ENCODE measurements around the gene PKN2.

PKN2 gene

GRCh38 chr1:88753506-88753905 is 69.4 kb downstream of the PKN2 start:
- Histone ChIP-seq H3K9me3 (replicated peaks in 1 of 11) (0 out of 22 replicates have a peak, but pooled peaks cover 0 to 4% (median 0%) of the 10 kb centered on the region in 11 experiments), H4K20me1 (peaks cover 0 to 12% (median 0%) of the 10 kb centered on the region in 11 experiments; a peak in 3 of 22 replicates), H3K9ac (no peak overlapping the region), H3K27ac (no peak overlapping the region), H3K27me3 (no peaks in the 10 kb centered on the region), H3K36me3 (peaks cover 26 to 80% (median 42%) of the 10 kb centered on the region in 11 experiments), H3K4me2 (no peak overlapping the region), H3K4me1 (peaks cover 0 to 9% (median 0%) of the 10 kb centered on the region in 10 experiments; a peak in 4 of 20 replicates), H3K4me3 (no peak overlapping the region)
- TF ChIP-seq Cebpa-rat (IDR thresholded peaks at IDR 0.05), result no peak

DNA sequence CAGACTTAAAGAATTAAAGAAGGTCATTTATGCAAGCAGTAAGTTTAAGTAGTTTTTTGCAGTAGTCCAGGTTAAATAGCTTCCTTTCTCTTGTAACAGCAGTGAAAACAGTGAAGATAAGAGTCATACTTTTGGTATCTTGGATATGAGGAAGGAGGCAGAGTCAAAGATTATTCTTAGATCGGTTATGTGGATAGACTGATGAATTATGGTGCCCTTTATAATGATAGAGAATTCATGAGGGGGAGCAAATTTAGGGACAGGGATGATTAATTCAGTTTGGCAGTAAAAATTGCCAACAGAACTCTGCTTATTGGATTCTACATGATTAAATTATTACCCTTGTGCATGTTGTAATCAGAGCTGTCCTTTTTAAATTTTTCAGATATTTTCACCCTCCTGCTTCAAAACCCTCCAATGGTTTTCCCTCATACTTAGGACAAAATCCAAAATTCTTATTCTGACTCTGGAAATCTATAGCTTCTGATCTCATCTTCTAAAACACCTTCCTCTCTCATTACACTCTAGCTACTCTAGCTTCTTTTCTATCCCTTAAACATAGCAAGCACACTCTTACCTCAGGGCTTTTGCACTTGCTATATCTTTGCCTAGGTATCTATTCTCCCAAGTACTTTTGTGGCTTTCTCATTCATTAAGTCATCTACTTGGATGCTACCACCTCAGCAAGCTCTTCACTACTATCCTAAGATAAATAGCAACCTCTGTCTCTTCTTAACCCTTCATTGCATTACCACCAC is 79.8 kb downstream of the PKN2 start:
- H3K27me3 ChIP-seq, result no peaks in the 10 kb centered on the region
- H3K36me3 ChIP-seq, result peaks cover 54 to 90% (median 79%) of the 10 kb centered on the region in 11 experiments
- peaks cover 0 to 70% (median 13%) of the 10 kb centered on the region in 11 experiments; a peak in 11 of 22 replicates for H4K20me1 ChIP-seq
- no peak for TF ChIP-seq Cebpa-rat (IDR thresholded peaks at IDR 0.05)
- no peak overlapping the region for H3K4me3 ChIP-seq
- H3K4me1 ChIP-seq, result no peaks in the 10 kb centered on the region
- H3K27ac ChIP-seq, result no peak overlapping the region
- no peaks in the 10 kb centered on the region for H3K9me3 ChIP-seq (replicated peaks in 1 of 11)
- H3K9ac ChIP-seq, result no peak overlapping the region
- H3K4me2 ChIP-seq, result no peak overlapping the region

DNA sequence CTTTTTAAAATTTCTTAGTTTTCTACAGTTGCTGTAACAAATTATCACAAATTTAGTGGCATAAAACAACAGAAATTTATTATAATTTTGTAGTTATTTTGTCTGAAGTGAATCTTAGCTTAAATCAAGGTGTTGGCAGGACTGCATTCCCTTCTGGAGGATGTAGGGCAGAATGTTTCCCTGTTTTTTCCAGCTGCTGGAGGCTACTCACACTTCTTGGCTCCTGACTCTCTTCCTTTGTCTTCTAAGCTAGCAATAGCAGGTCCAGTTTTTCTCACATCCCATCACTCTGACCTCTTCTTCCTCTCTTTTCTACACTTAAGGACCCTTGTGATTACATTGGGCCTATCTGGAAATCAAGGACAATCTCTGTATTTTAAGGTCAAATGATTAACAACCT is 84.1 kb downstream of the PKN2 start:
- no peaks in the 10 kb centered on the region for H3K4me1 ChIP-seq
- no peak for TF ChIP-seq Cebpa-rat (IDR thresholded peaks at IDR 0.05)
- no peaks in the 10 kb centered on the region for H3K27me3 ChIP-seq
- no peak overlapping the region for H3K4me3 ChIP-seq
- H3K9ac ChIP-seq, result no peak overlapping the region
- no peak overlapping the region for H3K4me2 ChIP-seq
- peaks cover 0 to 56% (median 13%) of the 10 kb centered on the region in 11 experiments; a peak in 12 of 22 replicates for H4K20me1 ChIP-seq
- no peak overlapping the region for H3K27ac ChIP-seq
- no peaks in the 10 kb centered on the region; a peak in 1 of 22 replicates for H3K9me3 ChIP-seq (replicated peaks in 1 of 11)
- peaks cover 57 to 88% (median 79%) of the 10 kb centered on the region in 11 experiments for H3K36me3 ChIP-seq

GRCh38 chr1:88768816-88769215 is 84.7 kb downstream of the PKN2 start:
- Histone ChIP-seq H3K4me3 (no peak overlapping the region), H3K9me3 (replicated peaks in 1 of 11) (no peaks in the 10 kb centered on the region; a peak in 1 of 22 replicates), H3K4me1 (no peaks in the 10 kb centered on the region), H4K20me1 (peaks cover 0 to 53% (median 13%) of the 10 kb centered on the region in 11 experiments; a peak in 12 of 22 replicates), H3K9ac (no peak overlapping the region), H3K4me2 (no peak overlapping the region), H3K27me3 (no peaks in the 10 kb centered on the region), H3K27ac (no peak overlapping the region), H3K36me3 (peaks cover 57 to 88% (median 82%) of the 10 kb centered on the region in 11 experiments)
- no peak for TF ChIP-seq Cebpa-rat (IDR thresholded peaks at IDR 0.05)

DNA sequence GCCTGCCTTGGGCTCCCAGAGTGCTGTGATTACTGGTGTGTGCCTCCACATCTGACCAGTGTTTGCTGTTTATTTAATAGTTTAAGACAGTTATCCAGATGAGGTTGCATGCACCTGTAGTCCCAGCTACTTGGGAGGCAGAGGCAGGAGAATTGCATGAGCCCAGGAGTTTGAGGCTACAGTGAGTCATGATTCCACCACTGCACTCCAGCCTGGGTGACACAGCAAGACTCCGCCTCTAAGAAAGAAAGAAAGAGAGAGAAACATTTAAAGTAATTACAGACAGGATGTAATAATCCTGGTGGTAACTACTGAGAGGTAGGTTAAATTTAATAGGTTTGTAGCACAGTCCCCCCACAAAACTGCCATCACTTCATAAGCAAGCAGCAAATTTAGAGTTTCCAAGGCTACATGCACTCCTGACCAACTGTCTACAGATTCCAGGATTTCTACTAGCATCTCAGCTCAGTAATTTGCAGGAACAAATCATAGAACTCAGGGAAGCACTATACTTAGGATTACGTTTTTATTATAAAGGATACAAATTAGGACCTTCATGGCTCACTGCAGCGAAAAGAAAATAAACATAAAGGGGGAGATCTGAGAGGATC is 89.6 kb downstream of the PKN2 start:
- Histone ChIP-seq H3K9me3 (replicated peaks in 1 of 11) (peaks cover 0 to 8% (median 0%) of the 10 kb centered on the region in 11 experiments; a peak in 4 of 22 replicates), H3K9ac (no peak overlapping the region), H4K20me1 (peaks cover 0 to 6% (median 0%) of the 10 kb centered on the region in 11 experiments; a peak in 4 of 22 replicates), H3K27me3 (no peaks in the 10 kb centered on the region), H3K4me3 (no peak overlapping the region), H3K4me1 (no peaks in the 10 kb centered on the region), H3K27ac (no peak overlapping the region), H3K36me3 (peaks cover 82 to 96% (median 91%) of the 10 kb centered on the region in 11 experiments), H3K4me2 (no peak overlapping the region)
- TF ChIP-seq Cebpa-rat (IDR thresholded peaks at IDR 0.05), result no peak

- no peaks in the 10 kb centered on the region for H3K4me1 ChIP-seq
- no peak overlapping the region for H3K27ac ChIP-seq
- H3K27me3 ChIP-seq, result no peaks in the 10 kb centered on the region
- H4K20me1 ChIP-seq, result peaks cover 0 to 6% (median 0%) of the 10 kb centered on the region in 11 experiments; a peak in 2 of 22 replicates
- H3K9ac ChIP-seq, result no peak overlapping the region
- H3K4me2 ChIP-seq, result no peak overlapping the region
- no peak for TF ChIP-seq Cebpa-rat (IDR thresholded peaks at IDR 0.05)
- no peak overlapping the region for H3K4me3 ChIP-seq
- H3K36me3 ChIP-seq, result peaks cover 83 to 96% (median 91%) of the 10 kb centered on the region in 11 experiments
- H3K9me3 ChIP-seq (replicated peaks in 1 of 11), result peaks cover 0 to 8% (median 0%) of the 10 kb centered on the region in 11 experiments; a peak in 4 of 22 replicates
Observed at GRCh38 chr1:88774151-88774556, 90.1 kb downstream of the PKN2 start.

- Histone ChIP-seq H3K4me1 (peaks cover 0 to 24% (median 0%) of the 10 kb centered on the region in 10 experiments; a peak in 6 of 20 replicates), H3K9me3 (replicated peaks in 1 of 11) (peaks cover 0 to 8% (median 0%) of the 10 kb centered on the region in 11 experiments; a peak in 4 of 22 replicates), H3K27ac (no peak overlapping the region), H3K36me3 (peaks cover 65 to 94% (median 80%) of the 10 kb centered on the region in 11 experiments), H4K20me1 (peaks cover 0 to 11% (median 0%) of the 10 kb centered on the region in 11 experiments; a peak in 3 of 22 replicates), H3K4me3 (no peak overlapping the region), H3K4me2 (no peak overlapping the region), H3K27me3 (no peaks in the 10 kb centered on the region), H3K9ac (no peak overlapping the region)
- TF ChIP-seq Cebpa-rat (IDR thresholded peaks at IDR 0.05), result no peak
Observed at GRCh38 chr1:88777604-88778149, 93.6 kb downstream of the PKN2 start.

- no peak overlapping the region; a peak in 2 of 22 replicates for H3K27ac ChIP-seq
- peaks cover 0 to 24% (median 0%) of the 10 kb centered on the region in 10 experiments; a peak in 6 of 20 replicates for H3K4me1 ChIP-seq
- no peak for TF ChIP-seq Cebpa-rat (IDR thresholded peaks at IDR 0.05)
- no peak overlapping the region for H3K9ac ChIP-seq
- H3K9me3 ChIP-seq (replicated peaks in 1 of 11), result peaks cover 0 to 5% (median 0%) of the 10 kb centered on the region in 11 experiments; a peak in 3 of 22 replicates
- H4K20me1 ChIP-seq, result peaks cover 0 to 11% (median 0%) of the 10 kb centered on the region in 11 experiments; a peak in 2 of 22 replicates
- H3K27me3 ChIP-seq, result no peaks in the 10 kb centered on the region
- peaks cover 59 to 93% (median 78%) of the 10 kb centered on the region in 11 experiments for H3K36me3 ChIP-seq
- peak overlapping the region in 2 of 11 experiments; percentile 13 to 65; a peak in 1 of 22 replicates for H3K4me2 ChIP-seq
- H3K4me3 ChIP-seq, result no peak overlapping the region
Observed at GRCh38 chr1:88779880-88780279, 95.8 kb downstream of the PKN2 start.
